ENCODE measurements around the gene CLRN1. TPM values are rescaled to one million over a fixed set of nuclear protein-coding genes. Genes with fewer than 3 reads are reported as not detected.
"Not testable (repeated sequence)": the region's sequence is repeated elsewhere in the genome, so short reads cannot be mapped to it uniquely, and the experiment has no call there.

The CLRN1 gene, protein sequence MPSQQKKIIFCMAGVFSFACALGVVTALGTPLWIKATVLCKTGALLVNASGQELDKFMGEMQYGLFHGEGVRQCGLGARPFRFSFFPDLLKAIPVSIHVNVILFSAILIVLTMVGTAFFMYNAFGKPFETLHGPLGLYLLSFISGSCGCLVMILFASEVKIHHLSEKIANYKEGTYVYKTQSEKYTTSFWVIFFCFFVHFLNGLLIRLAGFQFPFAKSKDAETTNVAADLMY
- not detected for total RNA-seq
- long read RNA-seq: 0 reads

DNA sequence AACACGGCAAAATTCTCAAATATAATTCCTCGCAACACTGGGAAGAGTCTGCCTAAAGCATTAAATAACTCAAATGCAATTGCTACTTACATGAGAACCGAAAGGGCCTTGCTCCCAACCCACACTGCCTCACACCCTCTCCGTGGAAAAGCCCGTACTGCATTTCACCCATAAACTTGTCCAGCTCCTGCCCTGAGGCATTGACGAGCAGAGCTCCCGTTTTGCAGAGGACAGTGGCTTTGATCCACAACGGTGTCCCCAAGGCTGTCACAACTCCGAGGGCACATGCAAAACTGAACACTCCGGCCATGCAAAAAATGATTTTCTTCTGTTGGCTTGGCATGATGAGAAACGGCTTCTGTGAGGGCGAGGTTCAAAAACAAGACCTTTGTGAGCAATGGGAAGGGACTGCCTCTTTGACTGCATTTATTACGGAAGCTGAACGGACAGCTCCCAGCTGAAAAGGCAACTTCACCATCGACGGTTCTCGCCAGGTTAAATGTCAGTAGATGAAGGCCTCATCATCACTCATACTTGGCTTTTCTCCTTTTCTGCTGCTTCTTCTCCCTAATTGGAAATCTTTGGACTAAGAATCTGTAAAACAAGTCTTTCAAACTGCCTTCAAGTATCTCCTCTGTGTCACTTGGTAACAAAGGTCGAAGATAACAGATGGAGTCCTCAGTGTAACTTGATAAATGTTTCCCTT lies at the start of gene CLRN1:
TSS of gene CLRN1 (minus strand) at position 362 of the 706 bp plus-strand sequence. CDS start at position 343, 19 bp downstream.
- ATAC-seq (ENCODE audit: poor library complexity) (no peak), DNase-seq (no peak)
- intact Hi-C loops (cut with DNase I): no loop called here

DNA sequence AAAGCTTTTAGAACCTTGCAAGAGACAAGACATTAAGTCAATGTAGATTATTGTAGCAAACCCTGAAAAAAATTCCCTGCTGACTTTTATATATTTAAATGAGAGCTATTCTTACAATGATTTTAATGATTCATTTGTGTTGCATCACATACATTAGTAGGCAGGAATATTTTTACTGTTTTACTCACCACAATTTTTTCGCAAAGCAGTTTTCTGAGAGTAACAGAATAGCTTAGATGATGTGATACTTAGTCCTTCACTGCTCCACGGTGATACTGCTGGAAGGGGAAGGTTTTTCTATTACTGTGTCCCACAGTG lies 43.9 kb upstream of the CLRN1 start:
- intact Hi-C loops (cut with DNase I): no loop called here
- ATAC-seq (ENCODE audit: poor library complexity): no peak
- DNase-seq: no peak

DNA sequence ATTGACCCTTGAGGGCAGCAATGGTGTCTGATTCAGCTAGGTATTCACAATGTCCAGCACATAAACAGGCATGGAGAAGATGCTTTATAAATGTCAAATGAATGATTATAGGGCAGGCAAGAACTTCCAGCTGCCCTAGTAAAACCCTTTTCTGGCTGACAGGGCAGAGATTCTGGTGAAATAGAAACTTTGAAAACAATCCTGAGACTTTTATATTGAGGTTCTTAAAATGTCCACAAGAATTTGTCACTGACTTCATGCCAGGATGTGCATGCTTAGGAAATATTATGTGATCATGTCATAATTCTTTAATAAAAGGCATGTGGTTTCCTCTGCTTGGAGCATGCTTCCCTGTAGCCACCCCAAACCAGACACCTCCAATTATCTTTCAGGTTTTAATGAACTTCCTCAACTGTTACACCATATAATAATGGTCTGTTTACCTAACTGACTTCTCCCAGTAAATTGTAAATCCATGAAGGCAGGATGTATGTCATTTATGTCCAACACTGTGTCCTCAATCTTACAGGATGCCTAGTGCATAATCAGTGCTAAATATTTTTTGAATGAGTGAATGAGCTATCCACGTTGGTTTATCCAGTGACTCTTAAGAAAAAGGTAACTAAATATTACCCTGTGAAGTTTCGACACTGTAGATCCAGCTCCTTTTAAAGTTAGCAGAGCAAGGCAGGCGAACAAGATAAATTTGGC lies 43.4 kb upstream of the CLRN1 start:
- DNase-seq (no peak), ATAC-seq (ENCODE audit: poor library complexity) (no peak)
- intact Hi-C loops (cut with DNase I): no loop called here

DNA sequence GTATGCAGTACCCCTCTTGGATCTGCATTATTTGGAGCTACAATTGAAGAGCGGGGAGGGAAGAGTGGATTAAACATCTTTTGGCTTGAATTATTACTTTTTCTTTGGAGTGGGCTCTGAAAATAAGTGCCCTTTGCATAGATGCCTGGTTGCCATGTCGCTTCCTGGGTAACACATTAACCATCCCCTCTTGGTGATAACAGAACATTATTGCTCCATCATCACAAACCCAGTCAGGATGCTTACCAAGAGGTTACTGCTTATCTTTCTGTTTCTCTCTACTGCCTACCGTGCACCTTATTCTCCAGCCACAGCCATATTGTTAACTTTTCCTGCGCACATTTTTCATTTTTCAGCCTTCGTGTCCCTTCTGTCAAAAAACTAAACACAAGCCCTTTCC lies 42.7 kb upstream of the CLRN1 start:
- ATAC-seq (ENCODE audit: poor library complexity): no peak
- intact Hi-C loops (cut with DNase I): no loop called here
- no peak for DNase-seq

DNA sequence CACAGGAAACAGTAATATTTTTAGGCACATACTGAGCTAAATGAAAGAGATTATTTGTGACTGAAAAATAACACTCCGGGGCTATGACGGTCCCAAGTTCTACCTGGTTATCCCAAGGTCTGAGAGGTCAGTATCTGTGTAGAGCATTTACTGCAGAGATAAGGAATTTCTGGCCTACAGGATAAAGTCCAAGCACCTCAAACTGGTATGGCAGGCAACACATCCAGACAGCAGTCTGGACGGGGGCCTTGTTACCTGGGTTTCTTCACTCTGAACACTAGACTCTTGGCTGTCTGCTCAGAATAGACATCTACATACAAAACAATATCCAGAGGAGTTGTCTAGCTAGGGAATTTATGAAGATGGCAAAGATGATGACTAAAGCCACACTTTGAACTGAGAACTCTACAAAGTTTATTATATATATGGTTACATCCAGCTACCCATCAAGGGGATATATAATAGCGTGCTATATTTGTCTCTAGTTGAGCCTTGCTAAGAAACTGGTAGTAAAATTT lies 42.0 kb upstream of the CLRN1 start:
- DNase-seq: no peak
- intact Hi-C loops (cut with DNase I): no loop called here
- no peak for ATAC-seq (ENCODE audit: poor library complexity)

DNA sequence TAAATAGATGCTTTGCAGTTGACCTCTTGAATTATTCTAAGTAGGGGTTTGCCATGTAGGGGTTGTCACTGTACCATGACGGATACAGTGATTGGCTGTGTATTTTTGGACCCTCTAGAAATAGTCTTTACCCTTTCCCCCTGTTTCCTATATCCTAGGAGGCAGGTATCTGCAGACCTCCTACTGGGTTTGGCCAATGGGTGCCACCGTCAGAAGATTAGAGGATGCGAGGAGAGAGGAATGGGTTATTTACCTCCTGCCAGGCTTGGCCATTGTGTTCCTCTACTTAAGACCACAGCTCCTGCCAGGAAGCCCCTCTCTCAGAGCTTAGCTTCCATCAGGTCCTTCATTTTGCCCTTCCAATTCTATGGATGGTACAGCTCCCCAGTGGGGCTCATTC lies 40.2 kb upstream of the CLRN1 start:
- DNase-seq: no peak
- ATAC-seq (ENCODE audit: poor library complexity): no peak
- intact Hi-C loops (cut with DNase I): no loop called here

DNA sequence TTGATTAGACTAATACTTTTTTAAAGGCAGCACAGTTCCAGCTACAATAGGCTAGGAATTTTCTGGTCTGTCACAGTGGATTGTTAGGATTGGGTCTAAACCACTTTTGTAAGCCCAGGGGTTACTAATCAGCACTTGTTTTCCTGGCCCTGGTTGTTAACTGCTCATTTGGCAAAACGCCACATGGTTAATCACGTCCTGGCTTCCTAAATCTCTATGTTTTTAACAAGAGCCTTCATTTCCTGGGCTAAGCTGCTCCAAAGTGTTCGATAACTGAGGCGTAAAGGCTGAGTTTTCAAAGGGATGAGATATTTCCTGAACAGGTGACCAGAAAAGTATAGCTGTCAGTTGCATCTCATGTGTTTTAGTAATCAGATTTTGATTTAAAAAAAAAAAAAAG lies 38.9 kb upstream of the CLRN1 start:
- DNase-seq (no peak), ATAC-seq (ENCODE audit: poor library complexity) (no peak)
- intact Hi-C loops (cut with DNase I): no loop called here

DNA sequence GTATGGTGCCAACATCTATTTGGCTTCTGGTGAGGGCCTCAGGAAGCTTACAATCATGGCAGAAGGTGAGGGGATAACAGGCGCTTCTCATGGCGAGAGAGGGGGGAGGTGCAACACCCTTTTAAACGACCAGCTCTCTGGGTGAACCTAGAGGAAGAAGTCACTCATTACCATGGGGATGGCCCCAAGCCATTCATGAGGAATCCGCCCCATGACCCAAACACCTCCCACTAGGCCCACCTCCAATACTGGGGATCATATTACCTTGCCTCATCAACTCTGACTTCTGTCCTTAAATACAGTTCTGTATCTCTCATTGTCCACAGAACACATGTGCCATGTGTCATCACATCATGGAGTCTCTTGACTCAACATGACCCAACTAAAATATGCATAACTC lies 37.5 kb upstream of the CLRN1 start:
- no peak for ATAC-seq (ENCODE audit: poor library complexity)
- intact Hi-C loops (cut with DNase I): no loop called here
- DNase-seq: no peak

DNA sequence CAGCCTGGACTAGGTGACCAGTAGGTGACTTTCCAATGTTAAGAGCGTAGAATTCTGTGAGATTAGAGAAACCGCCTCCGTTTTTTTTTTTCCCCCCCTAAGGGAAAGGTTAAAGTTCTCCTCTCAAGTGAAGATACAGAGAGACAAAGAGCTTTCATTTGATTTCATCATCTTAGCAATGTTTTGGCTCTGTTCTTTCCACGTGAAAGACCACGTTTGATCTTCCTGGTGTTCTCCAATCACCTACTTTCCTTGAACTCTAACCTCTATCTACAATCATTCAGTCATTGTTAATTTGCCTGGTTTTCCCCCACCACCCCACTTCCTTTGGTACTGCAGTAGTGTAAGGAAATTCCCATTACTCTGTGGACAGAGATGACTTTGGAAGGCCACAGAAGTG lies 36.9 kb upstream of the CLRN1 start:
- DNase-seq: no peak
- ATAC-seq (ENCODE audit: poor library complexity): no peak
- intact Hi-C loops (cut with DNase I): no loop called here

DNA sequence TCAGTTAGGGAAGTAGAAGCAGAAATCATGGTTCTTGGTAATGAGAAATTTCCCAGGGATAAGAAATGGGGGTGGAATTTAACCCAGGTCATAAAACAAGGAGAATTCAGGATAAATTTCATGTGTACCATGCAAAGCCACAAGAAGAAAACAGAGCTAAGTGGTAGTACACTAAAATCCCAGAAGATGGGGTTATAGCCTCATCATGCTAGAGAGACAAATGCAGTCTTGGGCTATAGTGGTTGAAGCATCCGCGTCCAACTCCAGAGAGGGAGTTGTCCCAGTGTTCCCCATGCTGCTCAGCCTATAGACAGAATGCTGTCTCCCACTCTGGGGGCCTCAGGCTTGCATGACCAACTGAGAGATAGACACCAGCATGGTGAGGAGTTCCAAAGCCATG lies 36.2 kb upstream of the CLRN1 start:
- ATAC-seq (ENCODE audit: poor library complexity) (no peak), DNase-seq (no peak)
- intact Hi-C loops (cut with DNase I): no loop called here

DNA sequence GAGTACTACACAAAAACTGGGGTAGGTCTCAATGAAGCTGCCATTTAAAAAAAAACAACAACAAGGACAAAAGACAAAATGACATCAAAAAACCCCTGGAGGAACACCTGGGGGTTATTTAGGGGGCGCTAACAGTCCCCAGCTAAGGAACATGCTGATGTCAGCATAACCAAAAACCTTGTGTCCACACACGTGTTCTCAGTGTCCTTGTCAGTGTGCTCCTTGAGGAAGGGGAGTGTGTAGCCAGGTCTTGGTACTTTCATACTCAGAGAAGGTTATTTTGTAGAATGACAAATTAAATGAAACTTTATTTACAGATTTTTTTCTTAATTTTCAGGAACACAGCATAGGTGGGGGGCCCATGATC lies 31.2 kb upstream of the CLRN1 start:
- DNase-seq (no peak), ATAC-seq (ENCODE audit: poor library complexity) (no peak)
- intact Hi-C loops (cut with DNase I): no loop called here

DNA sequence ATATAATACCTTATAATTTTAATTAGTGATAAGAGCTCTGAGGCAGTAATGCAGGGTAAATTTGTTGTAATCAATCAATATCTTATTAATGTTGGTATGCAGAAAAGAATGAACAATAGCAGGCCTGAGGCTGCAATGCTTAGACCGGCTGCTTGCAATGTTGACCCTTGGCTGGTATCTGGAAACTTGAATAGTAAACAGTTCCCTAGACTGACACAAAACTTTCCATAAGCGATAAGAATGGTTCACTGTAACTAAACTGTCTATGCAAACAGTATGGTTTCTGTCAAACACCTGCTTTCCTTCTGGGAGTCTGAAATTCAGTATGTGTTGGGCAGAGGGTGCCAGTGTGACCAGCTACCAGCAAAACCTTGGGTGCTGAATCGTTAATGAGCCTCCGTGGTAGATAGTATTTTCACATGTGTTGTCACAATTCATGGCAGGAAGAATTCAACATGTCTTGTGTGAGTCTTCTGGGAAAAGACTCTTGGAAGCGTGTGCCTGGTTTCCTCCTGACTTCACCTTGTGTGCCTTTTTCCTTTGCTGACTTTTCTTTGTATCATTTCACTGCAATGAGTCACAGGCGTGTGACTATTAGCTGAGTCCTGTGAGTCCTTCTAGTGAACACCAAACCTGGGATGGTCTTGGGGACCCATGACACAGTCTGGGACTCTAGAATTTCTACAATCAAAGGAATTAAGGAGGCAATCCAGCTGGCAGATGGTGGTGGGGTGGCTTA lies 30.7 kb upstream of the CLRN1 start:
- DNase-seq: no peak
- no peak for ATAC-seq (ENCODE audit: poor library complexity)
- intact Hi-C loops (cut with DNase I): no loop called here

DNA sequence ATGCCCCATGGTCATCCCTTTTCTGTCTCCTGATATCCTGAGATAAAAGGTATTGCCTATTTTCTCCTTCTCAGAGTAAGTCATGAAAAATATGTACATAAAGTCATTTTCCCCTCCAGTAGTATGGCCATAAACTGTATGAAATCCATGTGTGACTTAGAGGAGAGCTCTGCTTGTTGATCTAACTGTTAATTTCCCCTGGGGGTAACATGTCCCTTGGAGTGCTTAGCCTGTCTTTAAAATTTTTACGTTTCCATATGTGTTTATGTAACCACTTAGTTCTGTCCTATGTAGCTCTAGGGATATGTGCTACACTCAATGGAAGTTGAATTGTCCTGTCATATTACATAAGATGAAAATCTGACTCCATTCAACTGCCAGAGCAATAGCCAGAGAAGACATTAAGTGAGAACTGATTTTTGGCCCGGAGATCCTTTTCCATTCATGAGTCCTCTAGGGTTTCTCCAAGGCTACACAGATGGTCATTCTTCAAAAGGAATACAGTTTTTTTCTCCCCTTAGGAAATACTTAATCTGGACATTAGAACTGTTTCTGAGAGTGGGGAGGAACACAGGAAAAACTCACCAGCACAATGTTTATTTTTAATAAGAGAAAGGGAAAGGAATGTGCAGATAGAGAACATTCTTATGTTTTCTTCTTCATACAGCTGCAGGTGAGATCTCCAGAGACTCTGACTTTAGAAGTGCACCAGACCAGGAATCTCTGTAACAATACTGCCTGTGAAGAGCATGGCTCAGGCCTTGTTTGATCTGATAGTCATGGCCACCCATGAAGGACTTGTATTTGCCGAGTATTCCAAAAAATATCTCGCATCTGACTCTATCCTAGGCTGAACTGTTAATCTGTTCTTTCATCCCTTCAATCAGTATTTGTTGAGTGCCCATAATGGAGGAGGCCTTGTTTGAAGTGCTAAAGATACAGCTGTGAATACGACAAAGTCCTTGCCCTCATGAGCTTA lies 29.8 kb upstream of the CLRN1 start:
- no peak for ATAC-seq (ENCODE audit: poor library complexity)
- no peak for DNase-seq
- intact Hi-C loops (cut with DNase I): no loop called here

DNA sequence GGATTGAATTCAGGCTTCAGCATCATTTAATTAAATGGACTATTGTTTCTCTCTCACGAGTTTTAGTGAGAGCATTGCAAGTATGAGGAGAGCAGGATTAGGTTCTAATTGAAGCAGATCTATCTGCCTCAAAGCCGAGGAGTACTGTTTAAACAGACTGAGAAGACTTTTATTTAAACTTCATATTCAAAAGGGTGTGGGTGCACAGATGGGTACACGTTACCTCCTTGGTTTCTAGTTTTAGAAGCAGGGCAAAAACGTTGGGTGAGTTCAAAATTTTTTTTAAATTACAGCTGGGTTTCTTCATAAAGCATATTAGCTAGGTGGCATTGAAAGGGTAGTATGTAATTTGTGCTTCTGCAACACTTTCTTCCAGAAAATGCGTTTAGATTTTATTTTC lies 26.5 kb upstream of the CLRN1 start:
- DNase-seq (no peak), ATAC-seq (ENCODE audit: poor library complexity) (no peak)
- intact Hi-C loops (cut with DNase I): no loop called here

DNA sequence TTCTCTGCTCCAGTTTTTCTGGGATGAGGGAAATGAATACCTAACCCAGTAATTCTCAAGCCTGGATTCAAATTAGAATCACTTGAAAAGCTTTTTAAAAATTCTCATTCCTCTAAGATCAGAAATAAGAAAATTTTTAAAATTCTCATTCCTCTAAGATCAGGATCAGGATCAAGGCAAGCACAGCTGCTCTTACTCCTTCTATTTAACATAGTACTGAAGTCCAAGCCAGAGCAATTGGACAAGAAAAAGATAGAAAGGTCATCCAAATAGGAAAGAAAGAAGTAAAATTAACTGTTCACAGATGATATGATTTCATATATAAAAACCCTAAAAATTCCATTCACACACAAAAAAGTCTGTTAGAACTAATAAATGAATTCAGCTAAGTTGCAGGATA lies 24.2 kb upstream of the CLRN1 start:
- no peak for ATAC-seq (ENCODE audit: poor library complexity)
- no peak for DNase-seq
- intact Hi-C loops (cut with DNase I): no loop called here

DNA sequence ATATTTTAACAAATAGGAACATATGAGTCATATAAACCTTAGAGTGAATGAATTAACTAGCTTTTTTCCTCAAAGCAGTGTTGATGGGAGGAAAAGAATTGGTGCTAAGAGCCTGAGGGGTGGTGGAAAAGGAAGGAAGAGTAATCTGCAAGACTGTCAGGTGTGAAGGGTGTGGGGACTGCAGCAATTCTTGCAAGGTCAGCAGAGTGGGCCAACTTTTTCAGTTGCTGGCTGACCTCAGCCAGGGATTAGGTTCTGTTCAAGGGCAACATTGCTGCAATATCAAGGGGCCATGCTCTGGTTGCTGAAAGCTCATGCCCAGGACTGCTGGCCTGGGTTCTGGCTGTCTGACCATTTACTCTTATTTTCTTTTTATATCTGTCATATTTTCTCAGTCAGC lies 23.0 kb upstream of the CLRN1 start:
- intact Hi-C loops (cut with DNase I): no loop called here
- DNase-seq (no peak), ATAC-seq (ENCODE audit: poor library complexity) (no peak)

DNA sequence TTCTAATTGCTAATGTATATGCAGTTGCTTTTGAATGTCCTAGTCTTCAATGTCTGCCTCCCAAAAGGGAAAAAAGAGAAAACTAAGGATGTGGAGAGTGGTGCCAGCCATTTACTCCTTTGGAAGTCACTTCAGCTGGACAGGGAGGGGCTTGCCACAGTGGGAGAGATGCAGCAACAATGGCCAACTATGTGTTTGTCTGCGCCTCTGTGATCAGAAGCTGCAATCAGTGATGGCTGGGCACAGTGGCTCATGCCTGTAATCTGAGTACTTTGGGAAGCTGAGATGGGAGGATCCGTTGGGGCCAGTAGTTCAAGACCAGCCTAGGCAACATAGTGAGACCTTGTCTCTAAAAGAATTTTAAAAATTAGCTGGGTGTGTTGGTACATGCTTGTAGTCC lies 16.7 kb upstream of the CLRN1 start:
- intact Hi-C loops (cut with DNase I): no loop called here
- ATAC-seq (ENCODE audit: poor library complexity): no peak
- DNase-seq: no peak

DNA sequence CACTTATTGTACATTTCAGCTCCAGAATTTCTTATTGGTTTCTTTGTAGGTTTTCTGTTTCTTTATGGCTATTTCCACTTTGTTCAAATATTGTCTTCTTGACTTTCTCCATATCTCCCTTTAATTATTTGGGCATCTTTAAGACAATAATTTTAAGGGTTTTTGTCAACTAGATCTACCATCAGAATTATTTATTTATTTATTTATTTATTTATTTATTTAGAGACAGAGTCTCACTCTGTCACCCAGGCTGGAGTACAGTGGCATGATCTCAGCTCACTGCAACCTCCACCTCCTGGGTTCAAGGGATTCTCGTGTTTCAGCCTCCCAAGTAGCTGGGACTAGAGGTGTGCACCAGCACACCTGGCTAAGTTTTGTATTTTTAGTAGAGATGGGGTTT lies 15.9 kb upstream of the CLRN1 start:
- DNase-seq; intact Hi-C loops (cut with DNase I); ATAC-seq (ENCODE audit: poor library complexity): not testable (repeated sequence)
